IPS-18c (cell line): Measurements from ENCODE around the gene CALM3.
"Not testable (repeated sequence)": the region's sequence is repeated elsewhere in the genome, so short reads cannot be mapped to it uniquely, and the experiment has no call there.

Experiments
- H3K4me3 ChIP-seq: 2 replicates; pipeline ENCODE4 v1.7.0; 2013; ENCODE audit warnings: low read depth, mild to moderate bottlenecking, low read length, moderate library complexity; ENCODE audit not compliant: insufficient read depth
- H3K9me3 ChIP-seq: one replicate; pipeline ENCODE4 v1.6.1; 2013; ENCODE audit warnings: mild to moderate bottlenecking, low read length, moderate library complexity; ENCODE audit not compliant: control insufficient read depth, insufficient read depth

CALM3 gene

DNA sequence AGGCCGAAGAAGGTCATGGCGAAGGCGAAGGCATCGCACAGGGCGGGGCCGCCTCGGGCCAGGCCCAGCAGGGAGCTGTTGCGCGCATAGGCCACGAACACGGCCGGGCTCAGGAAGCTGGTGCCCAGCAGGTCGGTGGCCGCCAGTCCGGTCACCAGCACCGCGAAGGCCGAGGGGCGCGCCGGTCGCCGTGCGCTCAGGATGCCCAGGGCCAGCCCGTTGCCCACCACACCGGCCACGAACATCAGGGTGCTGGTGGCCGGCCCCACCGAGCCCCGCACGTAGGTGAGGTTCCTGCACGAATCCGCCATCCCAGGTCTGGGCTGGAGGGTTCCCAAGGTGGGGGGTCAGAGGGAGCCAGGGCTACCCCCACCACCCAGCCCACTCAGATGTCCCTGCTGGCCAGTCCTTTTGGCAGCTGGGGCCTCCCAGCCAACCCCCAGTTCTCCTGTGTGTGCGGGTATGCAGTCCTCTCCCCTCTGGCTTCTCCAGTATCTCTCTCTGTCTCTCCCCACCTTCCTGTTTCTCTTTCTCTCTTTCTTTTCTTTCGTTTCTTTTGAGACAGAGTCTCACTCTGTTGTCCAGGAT is 22.9 kb downstream of the CALM3 start:
- Histone ChIP-seq H3K9me3 (no peaks in the 10 kb centered on the region), H3K4me3 (no peak overlapping the region)

DNA sequence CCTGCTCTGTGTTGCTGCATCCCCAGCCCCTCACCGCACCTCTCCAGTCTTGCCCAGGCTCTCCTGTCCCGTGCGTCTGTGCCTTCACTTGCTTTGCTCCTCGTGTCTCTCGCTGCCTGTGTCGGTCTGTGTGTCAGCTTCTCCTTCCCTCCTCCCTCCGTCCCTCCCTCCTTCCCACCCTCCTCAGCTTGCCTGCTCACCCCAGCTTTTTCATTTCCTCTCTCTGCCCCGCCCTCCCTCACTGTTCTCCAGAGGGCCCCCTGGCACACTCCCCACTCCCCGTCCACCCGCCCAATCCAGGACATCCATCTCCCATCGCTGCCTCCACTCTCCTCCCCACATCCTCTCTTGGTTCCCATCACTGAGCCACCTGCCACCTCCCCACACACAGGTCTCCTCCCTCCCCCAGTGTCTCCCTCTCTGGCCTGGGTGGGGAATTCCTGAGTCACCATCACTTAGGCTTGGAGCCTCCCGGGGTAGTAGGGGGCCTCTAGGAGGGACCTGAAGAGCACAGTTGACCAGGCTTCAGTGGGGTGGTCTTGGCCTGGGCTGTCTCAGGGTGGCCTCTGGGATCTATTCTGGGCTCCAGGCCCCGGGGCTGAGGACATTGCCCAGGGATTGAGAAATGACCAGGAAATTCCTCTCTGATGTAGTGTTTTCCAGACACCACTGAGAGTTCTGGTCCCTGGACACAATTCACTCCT is 24.0 kb downstream of the CALM3 start, which contains the start of gene PTGIR:
PTGIR (minus strand) TSS at position 132 of the 704 bp plus-strand sequence. CDS start 864 bp downstream, outside the sequence.
- Histone ChIP-seq H3K4me3 (no peak within 1 kb of the TSS), H3K9me3 (peaks cover 2% of the 10 kb centered on the region)

DNA sequence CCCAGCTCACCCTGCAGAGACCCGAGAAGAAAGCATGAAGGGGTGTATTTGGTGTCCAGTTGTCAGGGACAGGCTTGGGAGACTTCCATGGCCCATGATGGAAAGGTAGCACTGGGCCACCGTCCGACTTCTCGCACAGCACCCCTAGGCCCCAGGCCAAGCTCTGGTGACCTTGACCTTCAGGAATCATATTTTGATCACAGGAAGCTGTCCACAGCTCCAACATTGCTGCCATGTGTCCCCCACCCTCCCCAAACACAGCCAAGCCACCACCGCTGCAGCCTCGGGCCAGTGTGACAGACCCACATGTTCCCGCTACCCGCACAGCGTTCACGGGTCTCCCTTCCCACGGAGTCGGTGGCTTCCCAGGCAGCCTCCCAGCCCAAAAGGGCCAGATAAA is 24.6 kb downstream of the CALM3 start:
- Histone ChIP-seq H3K9me3 (peaks cover 2% of the 10 kb centered on the region), H3K4me3 (no peak overlapping the region)

DNA sequence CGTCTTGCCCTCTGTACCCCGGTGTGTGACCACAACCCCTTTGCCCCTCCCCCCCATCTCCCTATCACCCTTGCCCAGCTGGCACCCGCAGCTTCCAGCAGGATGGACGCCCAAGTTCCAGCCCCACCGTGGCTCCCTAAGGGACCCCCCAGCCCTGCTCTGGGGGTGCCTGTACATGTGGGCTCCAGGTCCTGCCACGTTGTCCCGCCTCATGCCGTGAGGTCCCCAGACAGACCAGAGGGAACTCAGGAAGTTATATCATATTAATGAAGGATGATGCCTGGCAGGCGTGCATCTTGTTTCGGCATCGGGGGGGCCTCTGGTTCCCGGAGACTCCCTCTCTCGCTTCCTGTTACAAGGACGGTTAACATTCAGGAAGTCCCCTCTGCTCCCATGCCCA is 25.3 kb downstream of the CALM3 start:
- Histone ChIP-seq H3K9me3 (peaks cover 2% of the 10 kb centered on the region), H3K4me3 (no peak overlapping the region)

DNA sequence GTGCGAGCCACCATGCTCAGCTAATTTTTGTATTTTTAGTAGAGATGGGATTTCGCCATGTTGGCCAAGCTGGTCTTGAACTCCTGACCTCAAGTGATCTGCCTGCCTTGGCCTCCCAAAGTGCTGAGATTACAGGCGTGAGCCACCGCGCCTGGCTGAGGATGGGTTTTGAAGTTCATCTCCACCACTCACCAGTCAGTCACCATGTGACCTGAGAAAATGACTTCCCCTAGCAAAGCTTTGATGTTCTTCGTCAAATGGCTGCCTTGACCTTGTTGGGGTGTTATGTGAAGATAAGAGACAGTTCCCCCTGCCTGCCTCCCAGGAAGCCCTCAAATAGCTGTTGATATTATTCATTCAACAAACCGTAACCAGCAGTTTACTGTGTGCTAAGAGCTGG is 27.8 kb downstream of the CALM3 start:
- H3K9me3 ChIP-seq, H3K4me3 ChIP-seq: not testable (repeated sequence)

DNA sequence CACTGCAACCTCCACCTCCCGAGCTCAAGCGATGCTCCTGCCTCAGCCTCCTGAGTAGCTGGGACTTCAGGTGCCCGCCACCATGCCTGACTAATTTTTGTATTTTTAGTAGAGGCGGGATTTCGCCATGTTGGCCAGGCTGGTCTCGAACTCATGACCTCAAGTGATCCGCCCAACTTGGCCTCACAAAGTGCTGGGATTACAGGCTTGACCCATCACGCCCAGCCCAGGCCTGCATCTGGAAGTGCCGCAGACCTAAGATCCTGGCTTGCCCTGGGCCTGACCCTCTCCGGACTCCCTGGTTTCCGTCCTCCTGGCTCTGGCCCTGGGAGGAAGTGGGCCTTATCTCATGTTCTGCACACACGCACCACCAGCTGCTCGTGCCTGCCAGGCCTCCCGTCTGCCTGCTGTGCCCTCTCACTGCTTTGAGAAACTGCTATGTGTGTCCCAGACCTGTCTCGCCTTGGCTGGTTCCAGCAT is 28.5 kb downstream of the CALM3 start:
- H3K4me3 ChIP-seq = no peak overlapping the region
- peaks cover 2% of the 10 kb centered on the region for H3K9me3 ChIP-seq

DNA sequence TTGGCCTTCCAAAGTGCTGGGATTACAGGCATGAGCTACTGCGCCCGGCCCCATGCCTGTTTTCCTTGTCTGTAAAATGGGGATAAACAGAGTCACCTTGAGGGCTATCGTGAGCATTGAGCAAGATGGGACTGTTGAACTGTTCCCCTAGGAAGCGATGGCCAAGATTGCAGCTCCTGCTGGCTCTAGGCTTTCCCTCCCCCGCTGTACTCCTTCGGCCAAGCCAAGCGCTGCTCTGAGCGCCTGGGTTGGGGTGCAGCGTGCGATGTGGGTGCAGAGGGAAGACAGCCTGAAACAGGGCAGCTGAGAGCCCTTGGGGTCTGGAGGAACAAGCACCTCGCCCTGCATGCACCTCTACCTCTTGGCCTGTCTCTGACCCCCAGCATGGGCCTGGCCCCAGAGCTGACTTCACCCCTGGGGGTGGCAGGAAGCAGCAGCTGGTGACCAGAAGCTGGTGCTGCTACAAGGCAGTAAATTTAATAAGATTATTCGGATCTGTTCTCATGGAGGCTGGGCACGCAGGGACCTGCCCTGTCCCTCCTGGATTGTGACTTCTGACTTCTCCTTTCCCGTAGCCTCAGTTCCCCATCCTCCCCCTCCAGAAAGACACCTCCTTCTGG is 29.6 kb downstream of the CALM3 start:
- H3K4me3 ChIP-seq = no peak overlapping the region

DNA sequence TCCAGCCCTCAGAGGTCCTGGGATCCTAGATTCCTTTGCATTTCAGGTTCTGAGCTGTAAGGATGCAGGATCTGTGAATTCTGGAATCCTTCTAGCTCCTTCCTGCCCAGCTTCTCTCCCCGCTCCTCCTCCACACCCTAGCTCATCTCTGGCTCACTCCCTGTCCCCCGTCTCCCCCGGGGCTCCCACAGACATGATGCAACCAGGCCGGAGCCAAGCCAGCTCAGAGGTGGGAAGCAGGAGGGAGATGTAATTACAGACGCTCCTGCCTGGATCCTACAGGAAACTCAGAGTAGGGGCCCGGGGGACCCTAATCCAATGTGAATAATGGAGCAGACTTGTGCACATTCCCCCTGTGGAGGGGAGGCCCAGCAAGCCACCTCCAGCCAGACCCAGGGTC is 30.4 kb downstream of the CALM3 start:
- Histone ChIP-seq H3K9me3 (peaks cover 2% of the 10 kb centered on the region), H3K4me3 (no peak overlapping the region)

More for the DNA sequence above, 29.6 kb downstream of the CALM3 start:
- peaks cover 2% of the 10 kb centered on the region for H3K9me3 ChIP-seq

DNA sequence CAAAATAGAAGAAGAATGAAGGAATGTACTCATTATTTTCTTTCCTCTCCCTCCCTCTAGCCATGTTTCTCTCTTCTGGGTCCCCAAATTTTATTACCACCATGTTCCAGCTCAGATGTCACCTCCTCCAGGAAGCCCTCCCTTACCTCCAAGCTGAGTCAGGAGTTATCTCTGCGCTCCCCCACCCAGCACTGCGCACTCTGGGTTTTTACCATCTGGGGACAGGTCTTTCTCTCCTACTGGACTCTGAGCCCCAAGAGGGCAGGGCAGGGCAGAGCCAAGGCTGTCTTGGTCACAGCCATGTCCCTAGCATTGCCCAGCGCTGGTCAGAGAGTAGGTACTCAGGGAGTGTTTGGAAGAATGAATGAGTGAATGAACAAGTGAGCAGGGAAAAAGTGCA is 32.0 kb downstream of the CALM3 start:
- peaks cover 2% of the 10 kb centered on the region for H3K9me3 ChIP-seq
- H3K4me3 ChIP-seq = no peak overlapping the region

DNA sequence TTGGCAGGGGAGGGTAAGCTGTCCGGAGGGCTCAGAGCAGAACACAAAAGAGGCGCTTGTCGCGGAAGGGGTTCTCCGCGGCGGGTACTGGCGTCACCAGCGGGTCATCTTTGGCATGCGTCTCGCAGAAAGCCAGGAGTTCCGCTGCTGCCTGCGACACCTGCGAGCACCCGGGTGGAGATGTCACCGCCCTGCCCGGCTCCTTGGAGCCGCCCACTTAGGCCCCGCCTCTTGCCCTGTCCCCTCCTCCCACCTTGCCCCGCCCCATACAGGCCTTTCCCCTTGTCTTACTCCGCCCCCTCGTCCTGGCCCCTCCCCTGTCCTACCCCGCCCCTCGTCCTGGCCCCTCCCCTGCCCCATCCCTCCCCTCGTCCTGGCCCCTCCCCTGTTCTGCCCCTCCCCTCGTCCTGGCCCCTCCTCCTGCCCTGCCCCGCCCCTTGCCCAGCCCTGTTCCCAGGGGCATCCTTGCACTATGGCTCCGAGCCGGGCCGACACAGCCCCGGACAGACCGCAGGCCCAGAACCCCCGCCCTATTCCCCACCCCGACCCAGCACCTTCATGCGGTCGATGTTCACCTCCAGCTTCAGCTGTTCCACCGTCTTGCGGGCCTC is 33.0 kb downstream of the CALM3 start:
- Histone ChIP-seq H3K4me3 (peak overlapping the region; percentile 74), H3K9me3 (peaks cover 2% of the 10 kb centered on the region)

DNA sequence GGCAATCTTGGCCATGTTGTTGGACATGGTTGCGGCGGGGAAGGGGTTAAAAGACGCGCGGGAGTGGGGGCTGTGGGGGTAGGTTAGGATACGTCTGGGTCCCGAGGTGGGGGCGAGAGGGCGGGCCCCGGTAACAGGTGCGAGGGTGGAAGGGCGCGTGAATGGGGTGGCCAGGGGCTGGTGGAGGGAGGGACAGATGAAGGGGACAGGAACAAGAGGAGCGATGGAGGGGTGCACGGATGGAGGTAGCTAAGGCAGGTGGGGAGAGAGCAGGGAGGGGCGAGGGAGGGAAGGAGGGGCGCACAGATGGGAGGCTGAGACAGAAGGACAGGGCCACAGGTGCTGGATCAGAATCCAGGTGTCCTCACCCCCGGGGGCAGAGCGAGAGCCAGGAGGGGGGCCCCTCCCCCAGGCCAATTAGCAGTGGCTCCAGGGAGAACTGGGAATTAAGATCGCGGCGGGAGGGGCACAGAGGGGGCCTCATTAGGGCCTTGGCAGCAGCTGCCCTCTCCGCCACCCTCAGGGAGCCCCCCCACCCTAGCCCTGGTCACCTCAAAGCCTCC is 33.6 kb downstream of the CALM3 start:
- H3K9me3 ChIP-seq = peaks cover 1% of the 10 kb centered on the region
- H3K4me3 ChIP-seq = peak overlapping the region; percentile 74

DNA sequence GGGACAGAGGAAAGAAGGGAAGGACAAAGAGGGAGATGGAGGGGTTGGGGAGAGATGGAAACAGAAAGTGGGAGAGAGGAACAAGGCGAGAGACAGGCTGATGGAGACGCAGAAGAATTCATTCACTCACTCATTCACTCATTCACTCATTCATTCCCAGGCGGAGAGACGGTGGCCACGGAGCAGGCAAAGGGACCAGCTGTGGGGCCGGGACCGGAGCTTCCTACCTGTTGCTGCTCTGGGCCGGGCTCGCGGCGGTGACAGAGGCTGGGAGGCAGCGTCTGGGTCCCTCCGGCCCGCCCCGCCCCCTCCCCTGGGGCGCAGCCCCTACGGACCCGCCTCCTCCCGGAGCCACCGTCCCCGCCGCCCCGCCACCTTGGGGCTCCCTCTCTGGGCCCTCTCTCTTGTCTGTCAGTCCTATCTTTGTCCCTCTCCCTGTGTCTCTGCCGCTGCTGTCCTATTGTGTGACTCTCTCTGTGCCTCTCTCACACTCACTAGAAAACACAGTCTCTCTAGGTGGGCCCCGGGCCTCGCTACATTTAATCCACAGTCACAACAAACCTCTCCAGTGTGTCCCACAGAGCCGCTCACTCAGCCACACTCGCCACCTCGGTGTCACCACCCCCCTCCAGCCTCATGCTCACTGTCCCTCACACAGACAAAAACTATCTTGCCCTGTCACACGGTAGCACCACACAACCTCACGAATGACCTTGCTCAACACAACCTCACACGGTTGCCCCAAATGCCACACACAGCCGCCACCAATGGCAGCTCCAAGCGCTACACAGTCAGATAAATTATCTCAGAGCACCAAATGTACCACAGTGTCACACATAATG is 35.0 kb downstream of the CALM3 start, which contains the start of gene GNG8:
GNG8 (minus strand) TSS at position 283 of the 842 bp plus-strand sequence. CDS start 1,520 bp downstream, outside the sequence.
- Histone ChIP-seq H3K4me3 (peak within 1 kb of the TSS; percentile 74; the same call in 1 of the 2 replicates), H3K9me3 (no peaks in the 10 kb centered on the region)

DNA sequence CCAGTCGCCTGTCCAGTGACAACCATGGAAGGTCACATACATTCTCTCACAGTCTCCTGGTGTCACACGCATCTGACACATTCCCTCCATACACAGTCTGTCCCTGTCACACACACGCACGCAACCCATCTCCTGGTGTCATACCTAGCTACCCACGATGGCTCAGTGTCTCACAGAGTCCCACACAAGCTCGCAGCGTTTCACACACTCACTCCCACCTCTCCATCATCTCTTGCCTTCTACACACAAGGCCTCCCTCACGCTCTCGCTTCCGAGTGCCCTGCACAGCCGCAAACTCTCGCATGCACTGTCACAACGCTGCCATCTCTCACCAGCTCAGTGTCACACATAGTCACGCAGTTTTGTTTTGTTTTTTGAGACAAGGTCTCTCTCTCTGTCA is 36.1 kb downstream of the CALM3 start:
- H3K4me3 ChIP-seq = no peak overlapping the region
- no peaks in the 10 kb centered on the region for H3K9me3 ChIP-seq

DNA sequence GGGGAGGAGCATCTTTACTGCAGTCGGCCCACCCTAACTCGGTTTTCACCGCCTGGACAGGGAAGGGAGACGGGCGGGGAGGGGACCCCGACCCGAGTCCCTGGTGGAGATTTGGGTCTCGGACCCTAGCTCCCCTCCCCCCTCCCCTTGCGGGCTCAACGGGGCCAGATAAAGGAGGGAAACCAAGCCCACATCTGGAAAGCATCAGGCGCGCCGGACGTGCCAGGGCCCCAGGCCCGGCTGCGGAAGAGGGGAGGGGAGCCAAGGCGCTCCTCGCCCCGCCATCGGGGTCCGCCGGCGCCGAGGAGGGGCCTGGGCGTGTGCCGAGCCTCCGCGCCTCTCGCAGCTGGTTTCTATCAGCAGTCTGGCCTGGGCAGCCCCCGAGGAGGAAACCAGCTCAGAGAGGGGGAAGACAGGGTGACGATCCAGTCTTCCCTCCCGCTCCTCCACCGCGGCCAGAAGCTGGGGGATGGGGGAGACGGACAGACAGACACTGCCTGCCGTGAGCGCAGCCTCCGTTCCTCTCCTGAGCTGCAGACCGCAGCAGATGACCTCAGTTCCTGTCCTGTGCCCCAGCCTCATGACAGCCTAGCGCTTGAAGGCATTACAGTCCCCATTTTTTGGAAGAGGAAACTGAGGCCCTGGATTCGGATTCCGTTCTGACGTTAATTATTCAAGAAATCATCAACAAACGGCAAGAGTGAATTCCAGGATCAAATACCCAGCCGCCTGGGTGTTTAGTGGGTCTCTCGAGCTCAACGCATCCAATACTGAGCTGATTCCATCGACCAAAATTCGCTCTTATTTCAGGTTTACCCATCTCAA is 38.4 kb downstream of the CALM3 start:
- no peaks in the 10 kb centered on the region for H3K9me3 ChIP-seq
- peak overlapping the region; percentile 64 for H3K4me3 ChIP-seq

DNA sequence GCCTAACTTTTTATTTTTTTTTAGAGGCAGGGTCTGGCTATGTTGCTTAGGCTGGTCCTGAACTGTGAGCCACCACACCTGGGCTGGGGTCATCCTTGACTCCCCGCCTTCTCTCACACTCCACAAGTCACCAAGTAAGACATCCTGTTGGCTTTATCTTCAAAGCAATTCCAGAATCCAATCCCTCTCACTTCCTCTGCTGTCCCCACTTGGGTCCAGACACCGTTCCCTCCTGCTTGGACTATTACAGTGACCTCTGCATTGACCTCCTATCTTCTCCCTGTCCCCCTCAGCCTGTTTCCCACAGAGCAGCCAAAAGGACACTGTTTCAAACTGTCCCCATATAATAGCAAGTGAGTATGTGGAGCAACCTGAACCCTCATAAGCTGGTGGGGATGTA is 39.5 kb downstream of the CALM3 start:
- Histone ChIP-seq H3K9me3 (no peaks in the 10 kb centered on the region), H3K4me3 (no peak overlapping the region)

DNA sequence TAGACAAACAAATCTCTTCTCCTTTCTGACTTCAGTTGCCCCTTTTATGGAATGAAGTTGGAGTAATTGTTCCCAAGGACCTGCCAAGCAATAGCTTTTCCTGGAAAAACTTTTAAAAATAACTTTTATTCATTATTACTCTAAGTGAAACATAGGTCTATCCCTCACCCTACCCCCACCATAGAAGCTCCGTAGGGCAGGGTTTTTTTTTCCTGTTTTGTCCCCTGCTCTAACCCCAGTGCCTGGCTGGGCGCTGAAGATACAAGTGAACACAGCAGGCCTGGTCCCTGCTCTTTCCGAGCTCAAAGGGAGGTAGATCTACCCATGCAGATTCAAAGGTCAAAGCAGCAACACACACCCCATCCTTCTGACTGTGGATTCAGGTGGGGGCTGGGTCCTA is 43.6 kb downstream of the CALM3 start:
- no peak overlapping the region for H3K4me3 ChIP-seq
- peaks cover 6% of the 10 kb centered on the region for H3K9me3 ChIP-seq
